ENCODE results near the gene TRIM71.

Gene TRIM71

GRCh38 chr3:32882603-32883025 is 64.8 kb downstream of the TRIM71 start:
- no peak for TF ChIP-seq CTCF (IDR thresholded peaks at IDR 0.05; ENCODE audit: low read depth, low read length, missing control alignments)
- in situ Hi-C loops (cut with HindIII; ENCODE audit: low sequenced_read_pairs) = no loop called here
- H3K4me3 ChIP-seq (ENCODE audit: low read depth, low read length) = no peak overlapping the region
- no peak for DNase-seq (ENCODE audit: low read depth)

GRCh38 chr3:32883817-32884216 is 66.0 kb downstream of the TRIM71 start:
- no peak overlapping the region for H3K4me3 ChIP-seq (ENCODE audit: low read depth, low read length)
- in situ Hi-C loops (cut with HindIII; ENCODE audit: low sequenced_read_pairs) = no loop called here
- DNase-seq (ENCODE audit: low read depth) = no peak
- no peak for TF ChIP-seq CTCF (IDR thresholded peaks at IDR 0.05; ENCODE audit: low read depth, low read length, missing control alignments)

GRCh38 chr3:32884591-32884990 is 66.8 kb downstream of the TRIM71 start:
- TF ChIP-seq CTCF (IDR thresholded peaks at IDR 0.05; ENCODE audit: low read depth, low read length, missing control alignments) = no peak
- H3K4me3 ChIP-seq (ENCODE audit: low read depth, low read length) = no peak overlapping the region
- in situ Hi-C loops (cut with HindIII; ENCODE audit: low sequenced_read_pairs) = no loop called here
- no peak for DNase-seq (ENCODE audit: low read depth)

- no peak overlapping the region for H3K4me3 ChIP-seq (ENCODE audit: low read depth, low read length)
- in situ Hi-C loops (cut with HindIII; ENCODE audit: low sequenced_read_pairs) = no loop called here
- DNase-seq (ENCODE audit: low read depth) = no peak
- TF ChIP-seq CTCF (IDR thresholded peaks at IDR 0.05; ENCODE audit: low read depth, low read length, missing control alignments) = no peak
Observed at GRCh38 chr3:32885283-32885901, 67.6 kb downstream of the TRIM71 start.

- H3K4me3 ChIP-seq (ENCODE audit: low read depth, low read length) = no peak overlapping the region
- no peak for DNase-seq (ENCODE audit: low read depth)
- in situ Hi-C loops (cut with HindIII; ENCODE audit: low sequenced_read_pairs) = no loop called here
- TF ChIP-seq CTCF (IDR thresholded peaks at IDR 0.05; ENCODE audit: low read depth, low read length, missing control alignments) = no peak
Observed at GRCh38 chr3:32886296-32886695, 68.5 kb downstream of the TRIM71 start.

GRCh38 chr3:32886911-32887310 is 69.1 kb downstream of the TRIM71 start:
- in situ Hi-C loops (cut with HindIII; ENCODE audit: low sequenced_read_pairs) = no loop called here
- DNase-seq (ENCODE audit: low read depth) = no peak
- no peak for TF ChIP-seq CTCF (IDR thresholded peaks at IDR 0.05; ENCODE audit: low read depth, low read length, missing control alignments)

More at GRCh38 chr3:32886911-32887310, 69.1 kb downstream of the TRIM71 start:
- H3K4me3 ChIP-seq (ENCODE audit: low read depth, low read length) = no peak overlapping the region

Data from astrocyte of the cerebellum (primary cell).